GM19025 (cell line): Measurements from ENCODE around the gene MT1HL1.

Source experiments
- ATAC-seq: cut with Tn5 transposase; IDR thresholded peaks from one replicate; pipeline ENCODE4 v1.9.1; 2021; ENCODE audit warnings: mild to moderate bottlenecking, low read depth, moderate library complexity; ENCODE audit not compliant: unreplicated experiment

The MT1HL1 gene

GRCh38 chr1:237025358-237026074, 21.3 kb upstream of the MT1HL1 start:
- no peak for ATAC-seq

- ATAC-seq: no peak
These were observed 14.7 kb upstream of the MT1HL1 start for GRCh38 chr1:237018896-237019295.

DNA sequence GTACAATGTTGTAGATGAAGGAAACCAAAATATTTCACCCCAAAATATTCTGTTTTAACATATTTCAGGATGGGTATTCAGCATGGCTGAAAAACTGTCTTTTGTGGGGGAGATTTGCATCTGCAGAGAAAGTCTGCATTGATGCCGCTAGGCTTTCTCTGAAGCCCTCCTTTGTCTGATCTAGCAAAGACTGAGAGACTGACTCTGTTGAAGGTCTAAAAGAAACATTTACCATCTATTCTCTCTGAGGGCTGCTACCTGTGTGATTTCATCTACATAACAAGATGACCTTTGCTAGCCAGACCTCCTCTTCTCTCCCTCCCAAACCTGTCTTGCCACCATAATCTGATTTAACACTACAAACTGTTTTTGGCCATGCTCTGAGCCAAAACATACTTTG, 12.4 kb upstream of the MT1HL1 start:
- no peak for ATAC-seq

DNA sequence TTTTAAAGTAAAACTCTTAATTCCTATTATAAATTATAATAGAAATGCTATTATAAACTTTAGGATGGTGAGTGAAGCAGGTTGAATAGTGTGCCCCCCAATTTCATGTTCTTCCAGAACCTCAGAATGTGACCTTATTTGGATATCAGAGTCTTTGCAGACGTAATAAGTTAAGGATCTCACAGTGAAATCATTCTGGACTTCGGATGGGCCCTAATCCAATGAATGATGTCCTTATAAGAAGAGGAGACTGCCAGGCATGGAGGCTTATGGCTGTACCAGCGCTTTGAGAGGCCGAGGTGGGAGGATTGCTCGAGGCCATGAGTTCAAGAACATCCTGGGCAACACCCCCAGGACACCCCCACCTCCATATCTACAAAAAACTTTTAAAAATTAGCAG, 9.4 kb upstream of the MT1HL1 start:
- ATAC-seq: no peak

DNA sequence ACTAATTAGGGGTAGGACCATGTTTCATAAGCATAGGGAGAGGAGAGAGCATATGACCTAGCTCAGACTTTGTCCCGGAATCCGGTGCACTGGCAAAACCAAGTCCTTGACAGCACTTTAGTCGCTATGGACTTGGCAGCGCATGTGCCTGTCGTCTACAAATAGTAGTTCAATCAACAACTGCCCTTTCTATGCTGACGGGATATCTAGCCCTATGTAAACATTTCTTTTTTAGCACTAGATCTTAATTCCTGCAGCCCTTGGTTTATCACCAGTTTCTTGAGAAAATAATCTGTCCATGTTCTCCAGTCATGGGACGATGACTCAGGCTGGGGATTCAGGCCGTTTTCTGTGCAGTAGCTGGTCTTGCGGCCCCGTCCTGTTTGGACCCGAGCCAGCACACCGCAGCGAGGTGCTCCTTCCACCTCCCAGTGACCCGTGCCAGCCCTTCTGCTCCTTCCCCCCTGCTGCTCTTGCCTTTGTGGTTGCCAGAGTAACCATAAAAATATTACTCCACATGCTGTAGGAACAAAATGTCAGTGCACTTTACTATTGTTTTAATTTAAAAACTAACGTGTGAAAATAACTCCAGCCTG, 8.6 kb upstream of the MT1HL1 start:
- no peak for ATAC-seq

DNA sequence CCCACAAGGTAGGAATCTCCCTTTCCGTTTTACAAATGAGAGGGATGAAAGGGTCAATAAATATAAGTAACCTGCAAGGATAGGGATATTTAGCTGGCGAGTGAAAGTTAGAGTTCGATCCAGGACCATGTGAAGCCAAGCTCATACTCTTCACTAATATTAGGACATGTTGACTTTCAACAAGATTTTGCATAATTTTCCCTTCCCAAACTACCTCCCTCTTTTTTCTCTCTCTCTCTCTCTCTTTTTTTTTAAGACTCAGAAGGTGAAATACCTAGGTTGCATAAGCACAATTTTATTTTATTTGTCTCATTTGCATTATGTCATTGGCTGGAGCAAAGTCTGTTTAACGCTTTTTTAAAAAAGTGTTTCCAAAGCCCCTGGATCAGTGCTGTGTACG, 8.1 kb upstream of the MT1HL1 start:
- no peak for ATAC-seq

DNA sequence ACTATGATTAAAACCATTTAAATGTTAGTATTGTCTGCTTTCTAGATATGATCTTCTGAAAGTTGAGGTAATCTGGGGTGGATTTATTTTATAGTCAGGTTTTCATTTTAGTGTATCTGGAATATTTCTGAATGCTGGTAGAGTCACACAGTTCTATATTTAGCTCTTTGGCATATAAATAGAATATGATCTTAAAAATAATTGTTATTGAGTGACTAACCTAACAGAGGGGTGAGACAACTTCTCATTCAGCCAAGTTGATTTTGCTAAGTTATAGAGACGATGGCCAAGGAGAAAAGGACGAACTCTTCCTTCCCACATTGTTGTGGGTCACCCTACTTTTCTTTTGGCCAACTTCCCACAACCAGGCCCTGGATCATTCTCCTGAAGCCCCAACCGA, 7.2 kb upstream of the MT1HL1 start:
- no peak for ATAC-seq

DNA sequence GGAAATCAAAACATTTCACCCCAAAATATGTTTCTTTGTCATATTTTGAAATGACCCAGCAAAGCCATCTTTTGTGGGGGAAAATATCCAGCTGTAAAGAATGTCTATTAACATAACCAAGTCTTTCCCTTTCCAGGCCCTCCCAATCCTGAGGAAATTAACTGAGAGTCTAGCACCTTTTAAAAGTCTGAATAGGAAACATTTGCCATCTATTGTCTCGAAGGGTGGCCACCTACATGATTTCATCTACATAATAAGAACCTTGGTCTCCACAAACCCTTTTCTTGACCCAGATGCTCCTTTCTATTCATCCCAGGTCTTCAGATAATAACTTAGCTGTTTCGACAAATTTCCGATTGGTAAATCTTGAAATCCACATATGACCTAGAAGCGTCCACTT, 5.4 kb upstream of the MT1HL1 start:
- no peak for ATAC-seq

GRCh38 chr1:237007147-237007881, 3.1 kb upstream of the MT1HL1 start:
- no peak for ATAC-seq

- ATAC-seq: no peak
These were observed 1.4 kb upstream of the MT1HL1 start for GRCh38 chr1:237005674-237006073.

DNA sequence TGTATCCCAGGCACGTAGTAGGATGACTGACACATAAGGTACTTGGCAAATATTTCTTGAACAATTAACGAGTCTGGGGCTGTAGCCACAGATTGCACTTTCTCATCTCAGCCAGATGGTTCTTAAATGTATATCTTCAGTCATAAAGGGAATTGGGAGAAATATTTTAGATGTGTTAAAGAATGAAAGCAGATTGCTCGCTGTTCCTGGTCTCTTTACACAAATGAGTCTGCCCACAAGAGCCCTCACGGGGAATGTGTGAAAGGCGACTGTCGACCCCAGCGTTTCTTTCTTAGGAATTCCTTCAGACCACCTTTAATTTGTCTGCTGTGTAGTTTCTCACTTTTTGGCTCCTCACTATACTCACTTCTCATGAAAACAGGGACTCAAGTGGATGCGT, 725 bp downstream of the MT1HL1 start:
- ATAC-seq: no peak

- ATAC-seq: no peak
These were observed 4.0 kb downstream of the MT1HL1 start for GRCh38 chr1:237000191-237000590.

- no peak for ATAC-seq
These were observed 5.7 kb downstream of the MT1HL1 start for GRCh38 chr1:236998546-236998945.

GRCh38 chr1:236997882-236998281, 6.4 kb downstream of the MT1HL1 start:
- no peak for ATAC-seq

- ATAC-seq: no peak
These were observed 6.9 kb downstream of the MT1HL1 start for GRCh38 chr1:236997361-236997760.

DNA sequence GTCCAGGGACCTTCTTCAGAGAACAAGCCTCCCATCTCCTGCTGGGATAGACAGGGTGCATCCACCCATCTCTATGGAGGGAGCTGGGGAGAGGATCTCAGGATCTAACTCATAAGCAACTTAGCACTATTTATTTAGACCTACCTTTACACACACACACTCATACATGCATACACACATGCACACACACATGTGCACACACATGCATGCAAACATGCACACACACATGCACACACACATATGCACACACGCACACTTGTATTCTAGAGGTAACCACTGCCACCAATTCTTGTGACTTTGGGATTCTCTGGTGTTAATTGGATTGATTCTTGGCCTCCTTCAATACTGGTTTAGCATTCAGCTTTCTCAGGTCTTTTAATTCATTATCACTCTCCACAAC, 9.8 kb downstream of the MT1HL1 start:
- no peak for ATAC-seq

DNA sequence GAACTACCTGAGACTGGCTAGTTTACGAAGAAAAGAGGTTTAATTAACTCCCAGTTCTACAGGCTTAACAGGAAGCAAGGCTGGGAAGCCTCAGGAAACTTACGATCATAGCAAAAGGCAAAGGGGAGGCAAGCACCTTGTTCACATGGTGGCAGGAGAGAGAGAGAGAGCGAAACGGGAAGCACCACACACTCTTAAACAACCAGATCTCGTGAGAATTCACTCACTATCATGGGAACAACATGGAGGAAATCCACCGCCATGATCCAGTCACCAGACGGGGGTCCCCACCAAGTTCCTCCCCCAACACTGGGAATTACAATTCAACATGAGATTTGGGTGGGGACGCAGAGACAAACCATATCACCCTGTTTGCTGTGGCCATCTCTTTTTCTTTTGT, 11.8 kb downstream of the MT1HL1 start:
- no peak for ATAC-seq

GRCh38 chr1:236990052-236990445, 14.2 kb downstream of the MT1HL1 start:
- ATAC-seq: no peak

DNA sequence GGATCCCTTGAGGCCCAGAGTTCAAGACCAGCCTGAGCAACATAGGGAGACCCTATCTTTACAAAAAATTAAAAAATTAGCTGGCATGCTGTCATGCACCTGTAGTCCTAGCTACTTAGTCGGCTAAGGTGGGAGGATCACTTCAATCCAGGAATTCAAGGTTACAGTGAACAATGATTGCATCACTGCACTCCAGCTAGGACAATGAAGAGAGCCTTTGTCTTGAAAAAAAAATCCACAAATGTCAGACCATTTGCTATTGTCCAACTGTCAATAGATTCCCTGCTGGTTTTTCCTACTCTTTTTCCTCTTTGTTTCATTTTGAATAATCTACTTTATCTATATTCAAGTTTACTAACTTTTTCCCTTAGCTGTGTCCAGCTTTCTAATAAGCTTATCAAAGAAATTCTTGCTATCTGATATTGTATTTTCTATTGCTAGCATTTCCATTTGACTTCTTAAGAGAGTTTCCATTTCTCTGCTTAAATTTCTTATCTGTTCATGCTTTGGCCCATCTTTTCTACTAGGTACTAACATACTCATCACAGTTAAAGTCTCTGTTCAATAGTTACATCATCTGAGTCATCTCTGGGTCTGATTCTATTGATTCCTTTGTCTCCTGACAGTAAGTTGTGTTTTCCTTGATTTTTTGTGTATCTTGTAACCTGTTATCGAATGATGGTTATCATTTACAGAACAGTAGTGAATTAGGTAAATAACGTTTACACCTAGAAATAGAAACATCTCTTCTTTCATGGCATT, 14.8 kb downstream of the MT1HL1 start:
- no peak for ATAC-seq

- no peak for ATAC-seq
These were observed 20.4 kb downstream of the MT1HL1 start for GRCh38 chr1:236983818-236984217.

- ATAC-seq: no peak
These were observed 21.9 kb downstream of the MT1HL1 start for GRCh38 chr1:236982380-236982779.
